ENCODE data around the gene LTBP1. TPM values are rescaled to one million over a fixed set of nuclear protein-coding genes. Genes with fewer than 3 reads are reported as not detected.

Gene LTBP1
- total RNA-seq, 1 experiment from 2014 or later = 12.5 TPM

GRCh38 chr2:33008716-33009115 is 62.0 kb downstream of the LTBP1 start:
- intact Hi-C loops (cut with micrococcal nuclease; ENCODE audit: unreplicated experiment) = no loop called here
- Histone ChIP-seq H3K4me3 (ENCODE audit: low read depth in 2 of 2, low read length in 2 of 2) (no peak overlapping the region), H3K4me1 (ENCODE audit: control insufficient read depth, insufficient read depth, low read length) (no peaks in the 10 kb centered on the region), H3K9me3 (ENCODE audit: control insufficient read depth, insufficient read depth, low read depth, low read length) (no peaks in the 10 kb centered on the region), H3K27me3 (ENCODE audit: control insufficient read depth, insufficient read depth, low read length) (no peaks in the 10 kb centered on the region), H3K27ac (ENCODE audit: low read length) (no peak overlapping the region), H3K36me3 (ENCODE audit: control insufficient read depth, insufficient read depth, low read length) (no peaks in the 10 kb centered on the region)
- BruUV-seq (replicated peaks) = no TSS peak
- TF ChIP-seq SIN3A (IDR thresholded peaks at IDR 0.05; ENCODE audit: borderline replicate concordance, insufficient read depth, low read depth, low read length) (no peak), CTCF (IDR thresholded peaks at IDR 0.05) (no peak), REST (IDR thresholded peaks at IDR 0.05; ENCODE audit: insufficient read depth in 1 of 2, low read depth in 2 of 2, low read length in 1 of 2) (no peak), POLR2AphosphoS5 (IDR thresholded peaks at IDR 0.05; ENCODE audit: low read depth, low read length) (no peak)
- CTCF ChIA-PET = no interaction called here
- POLR2A ChIA-PET = no interaction called here
- no peak for DNase-seq (ENCODE audit: low read depth, low spot score)
- in situ Hi-C loops (cut with HindIII; ENCODE audit: low pct_unique_long_range_greater_than_20kb, low sequenced_read_pairs) = no loop called here
- ATAC-seq = no peak

GRCh38 chr2:33009249-33009648 is 62.5 kb downstream of the LTBP1 start:
- intact Hi-C loops (cut with micrococcal nuclease; ENCODE audit: unreplicated experiment) = no loop called here
- no peaks in the 10 kb centered on the region for H3K4me1 ChIP-seq (ENCODE audit: control insufficient read depth, insufficient read depth, low read length)
- in situ Hi-C loops (cut with HindIII; ENCODE audit: low pct_unique_long_range_greater_than_20kb, low sequenced_read_pairs) = no loop called here
- BruUV-seq (replicated peaks) = no TSS peak
- ATAC-seq = no peak
- no peak for TF ChIP-seq SIN3A (IDR thresholded peaks at IDR 0.05; ENCODE audit: borderline replicate concordance, insufficient read depth, low read depth, low read length)
- no peak for TF ChIP-seq CTCF (IDR thresholded peaks at IDR 0.05)
- TF ChIP-seq POLR2AphosphoS5 (IDR thresholded peaks at IDR 0.05; ENCODE audit: low read depth, low read length) = no peak
- TF ChIP-seq TCF7L2 (IDR thresholded peaks at IDR 0.05; ENCODE audit: low read depth, low read length) = no peak
- TF ChIP-seq REST (IDR thresholded peaks at IDR 0.05; ENCODE audit: insufficient read depth in 1 of 2, low read depth in 2 of 2, low read length in 1 of 2) = no peak
- H3K4me3 ChIP-seq (ENCODE audit: low read depth in 2 of 2, low read length in 2 of 2) = no peak overlapping the region
- H3K27ac ChIP-seq (ENCODE audit: low read length) = no peak overlapping the region
- no peak for DNase-seq (ENCODE audit: low read depth, low spot score)
- ChIA-PET CTCF (no interaction called here), POLR2A (no interaction called here)
- H3K27me3 ChIP-seq (ENCODE audit: control insufficient read depth, insufficient read depth, low read length) = no peaks in the 10 kb centered on the region
- H3K36me3 ChIP-seq (ENCODE audit: control insufficient read depth, insufficient read depth, low read length) = no peaks in the 10 kb centered on the region
- no peaks in the 10 kb centered on the region for H3K9me3 ChIP-seq (ENCODE audit: control insufficient read depth, insufficient read depth, low read depth, low read length)

Measured in Panc1 (cell line).